Mammary epithelial cell (primary cell): ENCODE results near the gene PRUNE2.

ENCODE experiments used
- EZH2 ChIP-seq: IDR thresholded peaks from 2 replicates; pipeline ENCODE4 v1.6.1; 2012; ENCODE audit warnings: low read length, inconsistent platforms, borderline replicate concordance
- TF ChIP-seq, protein P1 (sequence below), 2 donors: IDR thresholded peaks in 1 of 2; conservative IDR thresholded peaks in 1 of 2; 2 replicates each; pipeline ENCODE4 v1.5.1; 2011 to 2012; ENCODE audit warnings: inconsistent platforms in 2 of 2, low read length in 2 of 2, mild to moderate bottlenecking in 2 of 2, control low read depth in 1 of 2, low read depth in 1 of 2; ENCODE audit not compliant: insufficient read depth in 1 of 2; ENCODE audit errors: extremely low read depth in 1 of 2

DNA sequence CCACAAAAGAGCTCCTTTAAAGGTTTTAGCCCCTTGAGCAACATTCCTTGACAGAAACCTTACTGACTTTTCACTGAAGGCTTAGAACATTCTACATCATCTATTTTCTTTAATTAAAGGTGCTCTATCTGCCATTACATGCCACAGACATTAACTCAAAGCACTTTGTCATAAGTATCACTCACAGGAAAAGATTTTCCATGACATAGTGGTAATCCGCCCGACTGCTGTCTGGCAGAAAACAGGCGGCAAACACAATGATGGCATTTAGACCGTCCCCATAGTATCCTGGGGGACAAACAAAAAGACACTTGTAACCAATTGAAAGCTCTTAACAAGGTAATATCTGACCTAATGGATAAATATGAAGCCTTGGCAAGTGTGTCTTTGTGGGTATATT lies 267.9 kb downstream of the PRUNE2 start:
- TF ChIP-seq, protein P1, sequence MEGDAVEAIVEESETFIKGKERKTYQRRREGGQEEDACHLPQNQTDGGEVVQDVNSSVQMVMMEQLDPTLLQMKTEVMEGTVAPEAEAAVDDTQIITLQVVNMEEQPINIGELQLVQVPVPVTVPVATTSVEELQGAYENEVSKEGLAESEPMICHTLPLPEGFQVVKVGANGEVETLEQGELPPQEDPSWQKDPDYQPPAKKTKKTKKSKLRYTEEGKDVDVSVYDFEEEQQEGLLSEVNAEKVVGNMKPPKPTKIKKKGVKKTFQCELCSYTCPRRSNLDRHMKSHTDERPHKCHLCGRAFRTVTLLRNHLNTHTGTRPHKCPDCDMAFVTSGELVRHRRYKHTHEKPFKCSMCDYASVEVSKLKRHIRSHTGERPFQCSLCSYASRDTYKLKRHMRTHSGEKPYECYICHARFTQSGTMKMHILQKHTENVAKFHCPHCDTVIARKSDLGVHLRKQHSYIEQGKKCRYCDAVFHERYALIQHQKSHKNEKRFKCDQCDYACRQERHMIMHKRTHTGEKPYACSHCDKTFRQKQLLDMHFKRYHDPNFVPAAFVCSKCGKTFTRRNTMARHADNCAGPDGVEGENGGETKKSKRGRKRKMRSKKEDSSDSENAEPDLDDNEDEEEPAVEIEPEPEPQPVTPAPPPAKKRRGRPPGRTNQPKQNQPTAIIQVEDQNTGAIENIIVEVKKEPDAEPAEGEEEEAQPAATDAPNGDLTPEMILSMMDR (conservative IDR thresholded peaks at IDR 0.05 in 1 of 2, IDR thresholded peaks at IDR 0.05 in 1 of 2; ENCODE audit: extremely low read depth in 1 of 2, insufficient read depth in 1 of 2, low read depth in 1 of 2, low read length in 2 of 2) = no peak
- TF ChIP-seq EZH2 = no peak
